SK-N-SH treated with all-trans-retinoic acid at 6 μM for 48 hours (cell line): Measurements from ENCODE around the gene SAMSN1.

ENCODE experiments used
- ATAC-seq: fragments of 200-7000 bp; cut with Tn5 transposase; 3 replicates; pipeline ENCODE4 v1.9.1; 2020; ENCODE audit warnings: mild to moderate bottlenecking, moderate library complexity
- ARNTL ChIP-seq: fragments of 450-650 bp; formaldehyde crosslinking; IDR thresholded peaks from 2 replicates; pipeline ENCODE4 v1.5.0; 2020; ENCODE audit warnings: low read depth, mild to moderate bottlenecking, moderate library complexity, borderline replicate concordance
- BACH2 ChIP-seq: fragments of 250-450 bp; sonication (Bioruptor Pico); IDR thresholded peaks from 2 replicates; pipeline ENCODE4 v1.9.0; 2021; ENCODE audit warnings: mild to moderate bottlenecking, borderline replicate concordance
- CREB5 ChIP-seq: fragments of 250-450 bp; sonication (Bioruptor Pico); IDR thresholded peaks from 2 replicates; pipeline ENCODE4 v1.5.1; 2020; ENCODE audit warnings: low read depth, mild to moderate bottlenecking, moderate library complexity
- CSDC2 ChIP-seq: fragments of 250-450 bp; sonication (Bioruptor Pico); IDR thresholded peaks from 2 replicates; pipeline ENCODE4 v1.5.0; 2020; ENCODE audit warnings: mild to moderate bottlenecking, moderate library complexity
- CSRNP3 ChIP-seq: fragments of 250-450 bp; sonication (Bioruptor Pico); IDR thresholded peaks from 2 replicates; pipeline ENCODE4 v1.5.1; 2021; ENCODE audit warnings: mild to moderate bottlenecking, moderate library complexity
- ESRRG ChIP-seq: fragments of 250-450 bp; sonication (Bioruptor Pico); IDR thresholded peaks from 2 replicates; pipeline ENCODE4 v1.6.1; 2021; ENCODE audit warnings: mild to moderate bottlenecking
- GLIS3 ChIP-seq: fragments of 250-450 bp; sonication (Bioruptor Pico); IDR thresholded peaks from 2 replicates; pipeline ENCODE4 v1.5.0; 2020; ENCODE audit warnings: mild to moderate bottlenecking, moderate library complexity
- ISL1 ChIP-seq: fragments of 250-450 bp; sonication (Bioruptor Pico); IDR thresholded peaks from 2 replicates; pipeline ENCODE4 v2.1.2; 2022; ENCODE audit warnings: mild to moderate bottlenecking, moderate library complexity
- OSR1 ChIP-seq: fragments of 250-450 bp; sonication (Bioruptor Pico); IDR thresholded peaks from 2 replicates; pipeline ENCODE4 v1.8.0; 2022; ENCODE audit warnings: moderate library complexity, mild to moderate bottlenecking, inconsistent platforms
- PATZ1 ChIP-seq: fragments of 250-450 bp; sonication (Bioruptor Pico); IDR thresholded peaks from 2 replicates; pipeline ENCODE4 v1.8.0; 2020; ENCODE audit warnings: mild to moderate bottlenecking, moderate library complexity, borderline replicate concordance
- POU6F1 ChIP-seq: fragments of 250-450 bp; sonication (Bioruptor Pico); IDR thresholded peaks from 2 replicates; pipeline ENCODE4 v1.8.0; 2021; ENCODE audit warnings: low read depth, mild to moderate bottlenecking, moderate library complexity, borderline replicate concordance
- PPARA ChIP-seq: fragments of 250-450 bp; sonication (Bioruptor Pico); IDR thresholded peaks from 2 replicates; pipeline ENCODE4 v1.5.0; 2020; ENCODE audit warnings: mild to moderate bottlenecking, borderline replicate concordance
- RARB ChIP-seq: fragments of 250-450 bp; sonication (Bioruptor Pico); IDR thresholded peaks from 2 replicates; pipeline ENCODE4 v1.8.0; 2021; ENCODE audit warnings: mild to moderate bottlenecking, moderate library complexity
- SNAI2 ChIP-seq: fragments of 250-450 bp; sonication (Bioruptor Pico); IDR thresholded peaks from 2 replicates; pipeline ENCODE4 v1.5.0; 2020; ENCODE audit warnings: mild to moderate bottlenecking, moderate library complexity
- TCF4 ChIP-seq: fragments of 250-450 bp; sonication (Bioruptor Pico); IDR thresholded peaks from 2 replicates; pipeline ENCODE4 v1.8.0; 2021; ENCODE audit warnings: mild to moderate bottlenecking, moderate library complexity, borderline replicate concordance
- TOX ChIP-seq: fragments of 250-450 bp; sonication (Bioruptor Pico); IDR thresholded peaks from 2 replicates; pipeline ENCODE4 v1.8.0; 2021; ENCODE audit warnings: mild to moderate bottlenecking, moderate library complexity, borderline replicate concordance
- ZC3H10 ChIP-seq: fragments of 250-450 bp; sonication (Bioruptor Pico); IDR thresholded peaks from 2 replicates; pipeline ENCODE4 v1.5.1; 2021; ENCODE audit warnings: mild to moderate bottlenecking, moderate library complexity
- ZFP3 ChIP-seq: fragments of 250-450 bp; sonication (Bioruptor Pico); IDR thresholded peaks from 2 replicates; pipeline ENCODE4 v1.5.0; 2020; ENCODE audit warnings: mild to moderate bottlenecking, moderate library complexity
- ZFP30 ChIP-seq: fragments of 450-650 bp; formaldehyde crosslinking; IDR thresholded peaks from 2 replicates; pipeline ENCODE4 v1.5.0; 2022; ENCODE audit warnings: mild to moderate bottlenecking, moderate library complexity
- ZNF565 ChIP-seq: fragments of 450-650 bp; formaldehyde crosslinking; conservative IDR thresholded peaks from 2 replicates; pipeline ENCODE4 v1.5.0; 2020; ENCODE audit warnings: low read depth, mild to moderate bottlenecking, moderate library complexity
- ZNF70 ChIP-seq: fragments of 450-650 bp; formaldehyde crosslinking; IDR thresholded peaks from 2 replicates; pipeline ENCODE4 v1.5.0; 2020; ENCODE audit warnings: mild to moderate bottlenecking, moderate library complexity
- ZNF8 ChIP-seq: fragments of 450-650 bp; formaldehyde crosslinking; IDR thresholded peaks from 2 replicates; pipeline ENCODE4 v1.5.0; 2020; ENCODE audit warnings: mild to moderate bottlenecking, moderate library complexity

Gene SAMSN1

GRCh38 chr21:14593230-14593629 is 47.1 kb upstream of the SAMSN1 start (continued):
- TF ChIP-seq PATZ1 (CRISPR knock-in tag) (no peak), ISL1 (CRISPR knock-in tag) (no peak), CSRNP3 (CRISPR knock-in tag) (no peak)

- TF ChIP-seq POU6F1 (no peak), ARNTL (CRISPR knock-in tag) (no peak), ZFP3 (CRISPR knock-in tag) (no peak), PATZ1 (CRISPR knock-in tag) (no peak), ISL1 (CRISPR knock-in tag) (no peak), BACH2 (no peak), CREB5 (CRISPR knock-in tag) (no peak), ZNF70 (no peak), ZFP30 (no peak), TCF4 (no peak), ZC3H10 (CRISPR knock-in tag) (no peak), GLIS3 (CRISPR knock-in tag) (no peak), ZNF565 (CRISPR knock-in tag) (no peak), OSR1 (CRISPR knock-in tag) (no peak), SNAI2 (no peak), CSDC2 (CRISPR knock-in tag) (no peak), ESRRG (no peak), RARB (CRISPR knock-in tag) (no peak)
- no peak for ATAC-seq
Observed at GRCh38 chr21:14592296-14593000, 46.3 kb upstream of the SAMSN1 start.

- no peak for ATAC-seq
- no peak for TF ChIP-seq ZFP30
- TF ChIP-seq CSRNP3 (CRISPR knock-in tag), result no peak
- no peak for TF ChIP-seq RARB (CRISPR knock-in tag)
- TF ChIP-seq ARNTL (CRISPR knock-in tag), result no peak
- TF ChIP-seq ISL1 (CRISPR knock-in tag), result no peak
- TF ChIP-seq TOX (CRISPR knock-in tag), result no peak
- no peak for TF ChIP-seq OSR1 (CRISPR knock-in tag)
- TF ChIP-seq PPARA (CRISPR knock-in tag), result no peak
- TF ChIP-seq CSDC2 (CRISPR knock-in tag), result no peak
- no peak for TF ChIP-seq BACH2
- no peak for TF ChIP-seq TCF4
- TF ChIP-seq CREB5 (CRISPR knock-in tag), result no peak
- TF ChIP-seq ZNF70, result no peak
- no peak for TF ChIP-seq ZFP3 (CRISPR knock-in tag)
- no peak for TF ChIP-seq GLIS3 (CRISPR knock-in tag)
- TF ChIP-seq PATZ1 (CRISPR knock-in tag), result no peak
- no peak for TF ChIP-seq ZNF565 (CRISPR knock-in tag)
- no peak for TF ChIP-seq ZNF8
- TF ChIP-seq, all 23 proteins: peak for 0
Observed at GRCh38 chr21:14591882-14592281, 45.8 kb upstream of the SAMSN1 start.
